ENCODE measurements around the gene GLYATL1B.
"Not testable (repeated sequence)": the region's sequence is repeated elsewhere in the genome, so short reads cannot be mapped to it uniquely, and the experiment has no call there.

The GLYATL1B gene

GRCh38 chr11:59086007-59086406 lies at the start of gene GLYATL1B:
GLYATL1B (plus strand) TSS chr11:59086307; CDS start chr11:59086307, 0 bp downstream.
- DNase-seq: not testable (repeated sequence)

- not testable (repeated sequence) for DNase-seq
Measured at GRCh38 chr11:59036542-59036941, 49.6 kb upstream of the GLYATL1B start.

GRCh38 chr11:59037434-59037833 lies 48.7 kb upstream of the GLYATL1B start:
- DNase-seq: not testable (repeated sequence)

GRCh38 chr11:59040607-59041006 lies 45.5 kb upstream of the GLYATL1B start:
- DNase-seq: no peak

GRCh38 chr11:59051383-59051782 lies 34.7 kb upstream of the GLYATL1B start:
- not testable (repeated sequence) for DNase-seq

GRCh38 chr11:59052355-59052754 lies 33.8 kb upstream of the GLYATL1B start:
- DNase-seq: not testable (repeated sequence)

- peak; percentile 87 for DNase-seq
Measured at GRCh38 chr11:59053387-59053786, 32.7 kb upstream of the GLYATL1B start.

GRCh38 chr11:59058120-59059033 lies 27.7 kb upstream of the GLYATL1B start:
- peak; percentile 88 for DNase-seq

- not testable (repeated sequence) for DNase-seq
Measured at GRCh38 chr11:59060096-59060495, 26.0 kb upstream of the GLYATL1B start.

GRCh38 chr11:59062602-59063529 lies 23.2 kb upstream of the GLYATL1B start:
- no peak for DNase-seq

GRCh38 chr11:59063996-59064727 lies 21.9 kb upstream of the GLYATL1B start:
- not testable (repeated sequence) for DNase-seq

- DNase-seq: no peak
Measured at GRCh38 chr11:59069087-59069486, 17.0 kb upstream of the GLYATL1B start.

GRCh38 chr11:59076876-59077571 lies 9.1 kb upstream of the GLYATL1B start:
- no peak for DNase-seq

GRCh38 chr11:59078435-59078834 lies 7.7 kb upstream of the GLYATL1B start:
- DNase-seq: no peak

- DNase-seq: no peak
Measured at GRCh38 chr11:59079086-59079485, 7.0 kb upstream of the GLYATL1B start.

GRCh38 chr11:59080421-59080820 lies 5.7 kb upstream of the GLYATL1B start:
- not testable (repeated sequence) for DNase-seq

- not testable (repeated sequence) for DNase-seq
Measured at GRCh38 chr11:59081430-59082020, 4.6 kb upstream of the GLYATL1B start.

GRCh38 chr11:59088162-59088561 lies 2.1 kb downstream of the GLYATL1B start:
- no peak for DNase-seq

- not testable (repeated sequence) for DNase-seq
Measured at GRCh38 chr11:59093576-59093975, 7.5 kb downstream of the GLYATL1B start.

GRCh38 chr11:59095225-59095624 lies 9.1 kb downstream of the GLYATL1B start:
- not testable (repeated sequence) for DNase-seq

GRCh38 chr11:59095972-59096575 lies 10.0 kb downstream of the GLYATL1B start:
- DNase-seq: not testable (repeated sequence)

Measured in stimulated activated CD4-positive, alpha-beta T cell treated with anti-CD3 and anti-CD28 coated beads, Interleukin-15, amount 100 ng/mL, for 24 hours (primary cell).